Lower leg skin (tissue), 4 donors: ENCODE measurements around the gene ALKBH3. TPM values are rescaled to one million over a fixed set of nuclear protein-coding genes. Genes with fewer than 3 reads are reported as not detected.

Source experiments
- DNase-seq, 2 donors: peaks; one replicate each; pipeline ENCODE4 v3.0.0-alpha.2; 2019; ENCODE audit warnings: low spot score in 2 of 2
- H3K4me3 ChIP-seq: fragments of 200-600 bp; sonication (generic); 2 replicates; pipeline ENCODE4 v1.5.1; 2017; ENCODE audit warnings: mild to moderate bottlenecking, low read depth; ENCODE audit not compliant: poor library complexity, severe bottlenecking
- POLR2A ChIP-seq, 2 donors: fragments of 450-650 bp; IDR thresholded peaks; one replicate each; pipeline ENCODE4 v1.6.1; 2016 to 2017; ENCODE audit warnings: antibody characterized with exemption in 2 of 2, mild to moderate bottlenecking in 1 of 2, moderate library complexity in 1 of 2
- WGBS, 2 donors: methylation state at CpG; one replicate each; pipeline ENCODE4 v1.1.5; 2018; 5-methylcytosine and 5-hydroxymethylcytosine counted together
- intact Hi-C: fragments of 100-400 bp; cut with DNase I; formaldehyde crosslinking; loops from one replicate; pipeline ENCODE4 v1.15.0; 2023; ENCODE audit warnings: low total_unique reads
- total RNA-seq, 4 donors: library from RNA; depleted of rRNA; stranded (reverse); fragments of >200 nt; gene quantifications; one replicate each; pipeline ENCODE4 v1.1.0, GENCODE V29; 2016
- TF ChIP-seq, protein P1 (sequence below), 3 donors: fragments of 450-650 bp; IDR thresholded peaks; one replicate each; pipeline ENCODE4 v1.5.1; 2016; ENCODE audit warnings: antibody characterized with exemption in 3 of 3, mild to moderate bottlenecking in 3 of 3, moderate library complexity in 2 of 3

The ALKBH3 gene
- total RNA-seq, 4 donors from 2014 or later = 34.0 to 43.9 (median 39.8) TPM

DNA sequence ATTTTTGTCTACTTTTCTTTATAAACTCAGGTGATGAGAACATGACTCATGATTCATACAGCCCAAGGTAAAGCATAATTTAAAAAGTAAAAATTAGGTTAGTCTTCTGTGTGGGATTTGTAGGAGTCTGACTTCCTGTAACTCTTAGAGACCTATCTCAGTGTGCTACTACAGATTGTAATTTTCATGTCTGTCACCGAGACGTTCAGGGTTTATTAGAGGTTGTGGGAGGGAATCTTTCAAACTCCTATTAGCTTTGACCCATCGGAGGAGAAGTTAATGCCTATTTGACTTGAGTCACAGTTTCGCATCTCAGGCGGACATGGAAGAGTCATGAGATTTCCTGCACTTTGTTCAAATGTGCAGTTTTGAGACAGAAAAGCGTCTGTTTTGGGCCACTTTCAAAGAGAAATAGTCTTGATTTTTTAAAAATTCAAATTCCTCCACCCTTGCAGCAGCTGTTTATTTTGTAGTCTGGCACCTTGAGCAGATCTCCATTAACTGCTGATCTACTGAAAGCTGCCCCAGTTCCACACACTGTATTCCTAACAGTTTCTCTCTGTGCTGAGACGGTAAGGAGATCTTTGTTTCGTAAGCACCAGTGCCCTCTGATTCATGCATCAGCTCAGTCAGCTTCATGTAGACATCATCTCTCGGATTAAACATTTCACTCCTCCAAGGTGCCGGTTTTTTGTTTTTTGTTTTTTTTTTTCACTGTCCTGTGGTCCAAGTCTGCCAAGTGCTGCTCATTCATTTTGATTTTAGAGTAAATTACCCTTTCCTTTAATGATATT, 24.3 kb downstream of the ALKBH3 start:
- DNase-seq = no peak
- no peak for TF ChIP-seq POLR2A (IDR thresholded peaks at IDR 0.05)
- TF ChIP-seq, protein P1, sequence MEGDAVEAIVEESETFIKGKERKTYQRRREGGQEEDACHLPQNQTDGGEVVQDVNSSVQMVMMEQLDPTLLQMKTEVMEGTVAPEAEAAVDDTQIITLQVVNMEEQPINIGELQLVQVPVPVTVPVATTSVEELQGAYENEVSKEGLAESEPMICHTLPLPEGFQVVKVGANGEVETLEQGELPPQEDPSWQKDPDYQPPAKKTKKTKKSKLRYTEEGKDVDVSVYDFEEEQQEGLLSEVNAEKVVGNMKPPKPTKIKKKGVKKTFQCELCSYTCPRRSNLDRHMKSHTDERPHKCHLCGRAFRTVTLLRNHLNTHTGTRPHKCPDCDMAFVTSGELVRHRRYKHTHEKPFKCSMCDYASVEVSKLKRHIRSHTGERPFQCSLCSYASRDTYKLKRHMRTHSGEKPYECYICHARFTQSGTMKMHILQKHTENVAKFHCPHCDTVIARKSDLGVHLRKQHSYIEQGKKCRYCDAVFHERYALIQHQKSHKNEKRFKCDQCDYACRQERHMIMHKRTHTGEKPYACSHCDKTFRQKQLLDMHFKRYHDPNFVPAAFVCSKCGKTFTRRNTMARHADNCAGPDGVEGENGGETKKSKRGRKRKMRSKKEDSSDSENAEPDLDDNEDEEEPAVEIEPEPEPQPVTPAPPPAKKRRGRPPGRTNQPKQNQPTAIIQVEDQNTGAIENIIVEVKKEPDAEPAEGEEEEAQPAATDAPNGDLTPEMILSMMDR (IDR thresholded peaks at IDR 0.05) = no peak
- intact Hi-C loops = no loop called here
- 57 to 60% methylated on average over 10 of the region's 10 CpGs for WGBS, 2 donors
- no peak overlapping the region for H3K4me3 ChIP-seq

DNA sequence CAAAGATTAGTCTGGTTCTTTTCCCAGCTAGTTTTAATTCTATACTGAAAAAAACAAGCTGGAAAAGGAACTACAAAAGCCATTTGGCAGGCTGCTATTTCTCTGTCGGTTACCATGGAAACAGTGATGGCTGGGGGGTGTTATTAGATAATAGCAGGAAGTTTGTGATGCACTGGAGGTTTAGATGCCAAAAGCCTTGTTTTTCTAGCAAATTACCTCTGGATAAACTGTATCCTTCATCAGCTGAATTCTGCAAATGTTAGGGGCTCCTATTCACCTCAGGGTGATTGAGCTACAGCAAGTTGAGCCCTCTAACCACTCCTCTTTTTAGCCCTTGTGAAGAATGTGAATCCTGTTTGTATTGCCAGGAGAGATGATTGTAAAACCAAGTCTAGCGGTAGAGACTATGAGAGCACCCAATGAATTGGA, 25.2 kb downstream of the ALKBH3 start:
- DNase-seq = no peak
- intact Hi-C loops = no loop called here
- H3K4me3 ChIP-seq = no peak overlapping the region
- WGBS, 2 donors = 63 to 65% methylated on average over 2 of the region's 2 CpGs
- TF ChIP-seq, protein P1 (IDR thresholded peaks at IDR 0.05) = no peak
- no peak for TF ChIP-seq POLR2A (IDR thresholded peaks at IDR 0.05)

DNA sequence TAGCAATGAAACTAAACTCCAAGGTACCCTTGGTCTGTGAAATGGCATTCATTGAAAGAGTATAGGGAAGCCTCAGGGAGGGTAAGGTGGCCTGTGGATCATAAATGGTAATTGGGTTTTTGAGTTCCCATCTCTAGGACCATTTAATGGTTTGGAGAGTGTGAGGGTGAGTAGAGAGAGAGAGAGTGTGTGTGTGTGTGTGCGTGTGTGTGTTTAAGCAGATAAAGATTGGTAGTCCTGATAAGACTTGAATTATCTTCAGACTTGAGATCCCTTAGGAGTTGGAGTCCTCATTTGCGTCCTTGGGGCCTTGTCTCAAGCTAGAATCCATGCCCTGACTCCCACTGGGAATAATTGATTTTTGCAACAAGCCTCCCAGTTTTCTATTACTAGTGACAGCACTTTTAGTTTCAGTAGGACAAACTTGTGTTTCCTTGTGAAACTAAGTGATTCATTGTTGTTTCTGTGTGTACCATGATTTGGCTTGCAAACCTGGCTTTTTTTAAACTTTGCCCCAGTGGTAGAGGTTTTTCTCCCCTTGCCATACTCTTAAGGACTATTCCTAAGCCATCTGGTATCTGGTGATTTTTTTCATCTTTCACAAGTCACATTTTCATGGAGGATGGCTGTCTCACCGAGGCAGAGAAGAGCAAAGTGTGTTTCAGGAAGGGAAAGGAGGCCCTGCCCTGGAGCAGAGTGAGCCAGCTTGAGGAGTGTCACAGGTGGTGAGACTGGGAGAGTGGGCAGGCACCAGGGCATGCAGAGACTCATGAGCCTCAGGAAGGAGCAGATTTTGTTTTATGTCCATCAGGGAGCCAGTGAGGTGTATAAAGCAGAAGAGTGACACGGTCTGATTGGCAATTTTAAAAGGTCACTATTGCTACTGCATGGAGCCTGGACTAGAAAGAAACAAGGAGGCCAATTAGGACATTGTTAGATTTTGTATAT, 26.7 kb downstream of the ALKBH3 start:
- intact Hi-C loops = no loop called here
- H3K4me3 ChIP-seq = no peak overlapping the region
- WGBS, 2 donors = 69 to 87% methylated on average over 4 of the region's 4 CpGs
- TF ChIP-seq, protein P1 (IDR thresholded peaks at IDR 0.05) = no peak
- TF ChIP-seq POLR2A (IDR thresholded peaks at IDR 0.05) = no peak
- DNase-seq = no peak

DNA sequence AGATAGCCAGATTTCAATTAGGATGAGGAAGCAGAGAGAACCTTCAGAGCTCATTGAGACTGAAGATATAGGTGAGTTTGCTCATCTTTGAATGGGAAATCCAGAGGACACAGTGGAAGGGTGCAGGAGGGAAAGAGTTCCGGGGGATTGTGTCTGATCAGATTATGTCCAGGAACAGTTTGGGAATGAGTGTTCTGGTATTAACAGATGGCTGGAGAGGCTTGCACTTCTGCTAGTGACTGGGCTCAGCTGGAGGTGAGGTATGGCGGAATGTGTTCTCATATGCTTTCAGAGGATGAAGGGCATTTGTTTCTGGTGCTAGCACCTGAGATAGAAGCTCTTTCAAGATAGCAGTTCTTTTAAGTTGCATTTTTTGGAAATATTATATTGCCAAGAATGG, 27.6 kb downstream of the ALKBH3 start:
- DNase-seq = no peak
- intact Hi-C loops = no loop called here
- TF ChIP-seq, protein P1 (IDR thresholded peaks at IDR 0.05) = no peak
- TF ChIP-seq POLR2A (IDR thresholded peaks at IDR 0.05) = no peak
- no peak overlapping the region for H3K4me3 ChIP-seq
- WGBS, 2 donors = 94 to 98% methylated on average over 2 of the region's 2 CpGs

DNA sequence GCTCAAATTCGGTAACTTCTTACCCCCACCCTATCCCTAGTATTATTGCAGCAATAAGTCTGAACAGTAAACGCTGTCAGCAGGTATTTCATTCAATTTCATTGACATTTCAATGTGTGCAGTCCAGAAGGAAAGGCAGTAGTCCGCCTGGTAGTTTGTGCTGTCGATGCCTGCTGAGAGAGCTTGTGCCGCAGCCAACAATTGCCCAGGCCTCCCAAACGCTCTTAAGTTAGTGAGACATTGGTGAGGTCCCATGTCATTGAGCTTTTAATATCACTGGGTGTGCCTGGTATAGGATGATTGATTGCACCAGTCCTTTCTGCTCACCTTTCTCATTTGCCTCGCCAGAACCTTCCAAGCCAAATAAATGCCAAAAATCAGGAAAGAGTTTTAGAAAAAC, 28.1 kb downstream of the ALKBH3 start:
- intact Hi-C loops = no loop called here
- TF ChIP-seq, protein P1 (IDR thresholded peaks at IDR 0.05) = no peak
- no peak for TF ChIP-seq POLR2A (IDR thresholded peaks at IDR 0.05)
- WGBS, 2 donors = 82 to 89% methylated on average over 7 of the region's 7 CpGs
- DNase-seq = no peak
- no peak overlapping the region for H3K4me3 ChIP-seq
